Mammary epithelial cell (primary cell): Measurements from ENCODE around the gene ARHGDIB.

ENCODE experiments used
- CTCF ChIP-seq, 2 donors: IDR thresholded peaks in 1 of 2; conservative IDR thresholded peaks in 1 of 2; 2 replicates each; pipeline ENCODE4 v1.5.1; 2011 to 2012; ENCODE audit warnings: inconsistent platforms in 2 of 2, low read length in 2 of 2, mild to moderate bottlenecking in 2 of 2, control low read depth in 1 of 2, low read depth in 1 of 2; ENCODE audit not compliant: insufficient read depth in 1 of 2; ENCODE audit errors: extremely low read depth in 1 of 2
- EZH2 ChIP-seq: IDR thresholded peaks from 2 replicates; pipeline ENCODE4 v1.6.1; 2012; ENCODE audit warnings: low read length, inconsistent platforms, borderline replicate concordance

- TF ChIP-seq CTCF (conservative IDR thresholded peaks at IDR 0.05 in 1 of 2, IDR thresholded peaks at IDR 0.05 in 1 of 2; ENCODE audit: extremely low read depth in 1 of 2, insufficient read depth in 1 of 2, low read depth in 1 of 2, low read length in 2 of 2) (no peak), EZH2 (no peak)
Measured at GRCh38 chr12:14968478-14968877, 7.1 kb upstream of the ARHGDIB start.
